ENCODE measurements around the gene CCDC141.
A peak's percentile ranks its signal among the peaks of the same experiment; 100 is the strongest.

The CCDC141 gene

DNA sequence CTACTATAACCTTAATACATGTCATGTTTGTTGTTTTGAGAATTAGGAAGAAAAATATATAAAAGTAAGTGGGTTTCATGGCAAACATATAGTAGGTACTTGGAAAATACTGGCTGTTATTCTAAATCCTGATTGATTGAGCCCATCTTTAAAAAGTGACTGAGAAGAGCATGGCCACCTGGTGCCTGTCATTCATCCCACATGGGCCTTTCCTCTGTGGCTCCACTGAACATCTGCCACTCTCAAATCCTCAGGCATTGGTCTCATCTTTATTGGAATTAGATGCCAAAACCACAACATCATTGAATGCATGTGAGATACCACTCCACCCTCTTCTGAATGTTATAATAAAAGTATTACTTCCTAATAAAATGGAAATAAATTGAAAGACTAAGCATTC, 141.1 kb downstream of the CCDC141 start:
- no peak for DNase-seq

DNA sequence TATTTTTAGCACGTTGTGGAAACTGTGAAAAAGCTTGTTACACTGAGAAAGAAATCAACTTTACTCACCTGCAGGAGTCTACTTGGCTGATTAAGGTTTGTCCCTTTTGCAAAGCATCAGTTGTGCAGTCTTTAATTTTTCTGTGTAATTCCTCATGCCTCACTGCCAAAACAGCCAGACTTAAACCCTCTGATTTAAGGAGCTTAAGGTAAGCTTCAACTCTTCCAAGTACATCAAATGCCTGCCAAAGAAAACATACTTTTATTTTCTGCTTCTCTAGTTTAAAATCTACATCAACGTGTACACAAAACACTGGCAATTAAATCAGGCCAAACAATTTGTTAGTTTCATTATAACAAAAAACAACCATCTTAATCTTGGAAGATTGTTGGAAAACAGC, 144.7 kb downstream of the CCDC141 start:
- DNase-seq, result no peak

GRCh38 chr2:178899656-178900055, 150.3 kb downstream of the CCDC141 start:
- DNase-seq, result no peak

DNA sequence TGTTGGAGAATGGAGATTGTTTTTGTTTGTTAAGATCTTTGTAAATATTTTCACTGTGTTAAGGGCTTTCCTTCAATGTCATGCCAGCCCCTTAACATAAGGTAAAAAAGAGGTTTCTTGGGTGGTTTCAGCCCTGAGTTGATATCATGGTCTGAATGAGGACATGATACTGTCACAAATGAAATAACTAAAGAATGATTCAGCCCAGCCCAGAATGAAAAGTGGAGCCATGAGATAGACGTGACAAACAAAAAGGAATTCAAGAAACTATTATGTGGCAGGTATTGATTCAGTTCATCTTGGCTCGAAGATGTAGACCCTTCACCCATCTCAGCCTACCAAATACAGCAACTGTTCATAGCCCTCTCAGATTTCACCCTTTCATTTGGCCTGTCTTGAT, 154.1 kb downstream of the CCDC141 start:
- DNase-seq, result no peak

GRCh38 chr2:178895171-178895570, 154.8 kb downstream of the CCDC141 start:
- DNase-seq, result no peak

DNA sequence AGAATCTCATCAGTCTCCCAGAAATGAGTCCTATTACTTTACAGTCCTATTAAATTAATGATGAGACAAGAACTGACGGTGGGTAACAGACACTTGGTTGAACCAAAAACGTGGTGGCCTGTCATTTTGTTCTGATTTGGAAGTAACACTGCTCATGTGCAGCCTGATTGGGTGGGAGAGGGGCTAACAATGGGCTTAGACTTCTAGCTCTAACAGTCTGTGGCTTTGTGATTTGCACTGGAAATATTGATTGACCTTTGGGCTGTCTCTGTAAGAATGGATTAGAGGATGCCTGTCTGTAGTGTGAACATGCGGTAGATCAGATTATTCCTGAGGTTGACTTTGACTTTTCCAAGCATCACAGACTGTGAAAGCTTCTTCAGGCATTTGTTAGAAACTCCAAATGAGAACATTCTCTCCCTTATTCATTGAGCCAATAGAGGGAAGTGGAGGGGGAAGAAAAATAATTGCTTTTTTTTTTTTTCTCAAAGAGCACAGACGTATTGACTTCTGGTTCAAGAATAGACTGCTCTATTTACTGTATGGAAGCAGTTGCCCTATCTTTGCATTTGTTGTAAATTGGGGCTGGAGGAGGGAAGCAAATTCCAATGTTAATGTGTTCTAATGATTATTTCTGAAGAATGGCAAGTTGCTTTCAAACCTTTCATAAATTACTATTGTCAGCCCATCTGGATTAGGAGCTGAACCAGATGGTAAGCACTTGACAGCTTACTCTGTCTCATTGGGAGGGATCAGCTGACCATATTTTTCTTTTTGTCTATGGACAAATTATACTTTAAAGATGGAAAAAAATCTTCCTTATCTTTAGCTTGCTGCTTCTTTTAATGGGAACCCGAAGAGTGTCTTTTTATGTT, 156.9 kb downstream of the CCDC141 start:
- DNase-seq, result no peak

- no peak for DNase-seq
Measured at GRCh38 chr2:178891959-178892485, 157.9 kb downstream of the CCDC141 start.

DNA sequence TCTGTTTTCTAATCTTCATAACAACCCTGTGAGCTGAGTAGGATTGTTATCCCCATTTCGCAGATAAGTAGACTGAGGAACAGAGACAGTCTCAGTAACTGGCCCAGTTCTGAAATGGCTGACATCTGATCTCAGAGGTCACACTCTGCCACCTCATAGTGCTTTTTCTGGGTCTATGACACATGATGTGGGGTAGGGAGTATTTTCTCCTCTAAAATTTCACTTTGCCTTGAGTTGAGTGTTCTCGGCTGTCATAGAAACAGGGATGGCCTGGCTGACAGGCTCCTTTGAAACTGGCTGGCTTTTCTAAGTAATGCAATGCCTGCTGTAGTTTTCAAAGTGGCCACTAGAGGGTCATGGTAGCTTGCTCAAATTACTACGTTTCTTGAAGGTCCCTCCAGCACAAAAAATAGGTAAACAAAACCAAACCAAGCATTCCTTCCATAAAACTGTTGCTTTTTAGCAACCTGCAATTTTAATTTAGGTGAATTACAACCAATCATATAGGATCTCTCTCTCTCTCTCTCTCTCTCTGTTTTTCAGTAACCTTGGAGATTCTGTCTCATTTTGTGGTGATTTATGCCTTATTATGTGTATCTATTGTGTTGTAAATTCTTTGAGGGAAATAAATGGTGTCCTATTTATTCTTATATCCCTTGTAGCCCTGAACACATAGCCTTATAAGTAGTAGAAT, 158.5 kb downstream of the CCDC141 start:
- peak; percentile 19 to 30 for DNase-seq

GRCh38 chr2:178886006-178886405, 163.9 kb downstream of the CCDC141 start:
- DNase-seq, result no peak

- DNase-seq, result no peak
Measured at GRCh38 chr2:178884440-178884839, 165.5 kb downstream of the CCDC141 start.

- no peak for DNase-seq
Measured at GRCh38 chr2:178882666-178883440, 167.1 kb downstream of the CCDC141 start.

- DNase-seq, result no peak
Measured at GRCh38 chr2:178881075-178881474, 168.9 kb downstream of the CCDC141 start.

DNA sequence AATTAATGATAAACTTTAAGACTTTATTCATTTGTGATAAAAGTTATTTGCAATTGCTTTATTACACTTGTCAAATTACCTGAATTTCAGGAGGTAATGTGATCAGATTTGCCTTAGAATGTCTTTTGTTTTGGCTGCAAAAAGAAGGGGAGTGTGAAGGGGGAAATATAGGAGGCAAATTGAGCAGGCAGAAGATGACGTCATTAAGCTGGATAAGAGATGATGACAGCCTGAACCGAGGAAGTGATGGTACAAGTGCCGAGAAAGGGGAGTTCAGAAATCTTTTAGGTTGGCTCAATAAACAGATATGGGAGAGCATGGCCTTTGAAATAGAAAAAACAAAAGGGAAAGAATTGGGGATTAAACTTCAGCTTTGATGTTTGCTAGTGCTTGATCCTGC, 169.7 kb downstream of the CCDC141 start:
- DNase-seq, result no peak

DNA sequence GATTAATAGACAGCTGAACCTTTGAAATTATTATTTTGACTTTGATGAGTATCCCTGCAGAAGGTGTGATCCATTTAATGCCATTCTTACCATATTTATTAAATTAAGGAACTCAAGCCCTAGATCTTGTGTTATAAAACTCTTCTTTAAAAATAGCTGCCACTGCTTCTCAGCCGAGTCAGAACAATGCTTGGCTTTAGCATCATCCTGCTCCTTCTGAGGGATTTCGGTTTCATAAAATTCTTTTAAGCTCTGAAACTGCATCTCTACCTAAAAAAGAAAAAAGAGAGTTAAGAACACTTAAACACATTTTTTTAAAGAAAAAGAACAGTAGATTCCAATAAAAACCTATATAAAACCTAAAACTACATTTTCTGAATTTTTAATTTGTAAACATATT, 172.1 kb downstream of the CCDC141 start:
- no peak for DNase-seq

- DNase-seq, result no peak
Measured at GRCh38 chr2:178874529-178875240, 175.3 kb downstream of the CCDC141 start.

DNA sequence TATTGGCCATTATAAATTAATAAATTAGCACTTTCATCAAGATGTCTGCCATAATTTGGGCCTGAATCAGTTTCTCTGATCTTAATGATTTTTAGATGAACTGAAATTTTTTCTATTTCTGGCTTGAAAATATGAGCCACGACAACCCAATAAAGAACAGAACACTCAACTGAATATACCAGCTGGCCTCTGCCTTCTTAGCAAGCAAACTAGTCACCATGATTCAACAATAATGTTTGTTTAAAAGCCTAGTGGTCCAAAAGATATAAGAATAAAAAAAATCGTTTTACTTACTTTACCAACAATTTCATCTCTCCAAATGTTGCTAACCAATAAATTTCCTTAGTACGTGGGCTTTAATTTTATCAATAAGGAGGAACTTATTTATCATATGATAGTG, 176.0 kb downstream of the CCDC141 start:
- no peak for DNase-seq

DNA sequence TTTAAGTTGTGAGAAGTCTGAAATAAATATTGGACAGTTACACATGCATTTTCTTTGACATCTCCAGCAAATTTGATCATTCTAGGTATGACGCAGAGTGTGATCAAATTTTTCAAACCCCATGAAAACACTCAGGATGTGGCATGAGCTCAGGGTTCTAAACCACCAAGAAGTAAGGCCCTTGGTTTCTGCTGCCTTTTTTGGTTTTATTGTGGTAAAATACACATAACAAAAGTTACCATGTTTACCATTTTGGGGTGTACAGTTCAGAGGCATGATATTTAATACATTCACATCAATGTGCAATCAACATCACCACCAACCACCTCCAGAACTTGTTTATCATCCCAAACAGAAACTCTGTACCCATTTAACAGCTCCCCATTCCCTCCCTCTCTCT, 178.4 kb downstream of the CCDC141 start:
- DNase-seq, result no peak

DNA sequence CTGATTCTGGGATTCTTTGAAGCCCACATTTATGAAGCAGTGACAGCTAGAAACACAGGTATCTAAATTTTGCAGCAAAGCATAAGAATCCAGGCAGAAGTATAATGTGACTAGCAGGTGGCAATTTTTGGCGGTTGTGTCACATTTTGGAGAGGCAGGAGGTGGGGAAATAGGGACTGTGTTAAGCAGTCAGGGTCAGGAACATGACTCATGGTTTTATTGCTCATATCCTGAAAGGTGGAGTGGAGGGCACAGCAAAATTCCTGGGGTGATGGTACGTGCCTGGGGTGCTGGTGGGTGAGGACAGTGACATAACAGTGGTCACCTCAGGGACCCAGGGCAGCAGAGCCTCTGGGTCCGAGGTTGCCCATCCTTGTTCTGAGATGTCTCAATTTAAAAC, 179.2 kb downstream of the CCDC141 start:
- no peak for DNase-seq

GRCh38 chr2:178865999-178866398, 183.9 kb downstream of the CCDC141 start:
- DNase-seq, result no peak

- no peak for DNase-seq
Measured at GRCh38 chr2:178865146-178865936, 184.6 kb downstream of the CCDC141 start.

GRCh38 chr2:178863856-178864620, 185.9 kb downstream of the CCDC141 start:
- DNase-seq, result no peak
